GM18951 (cell line): Measurements from ENCODE around the gene SPN.
"Not testable (repeated sequence)": the region's sequence is repeated elsewhere in the genome, so short reads cannot be mapped to it uniquely, and the experiment has no call there.

Source experiments
- POLR2A ChIP-seq: IDR thresholded peaks from 4 replicates; pipeline ENCODE4 v1.6.1; 2011; ENCODE audit warnings: mild to moderate bottlenecking; ENCODE audit not compliant: insufficient read length, insufficient read depth; ENCODE audit errors: extremely low read depth
- in situ Hi-C: fragments of 300-500 bp; cut with MboI; formaldehyde crosslinking; loops from one replicate; pipeline ENCODE4 v1.12.0; 2022; ENCODE audit warnings: low sequenced_read_pairs, mixed read lengths, inconsistent platforms; ENCODE audit not compliant: unreplicated experiment

Gene SPN

GRCh38 chr16:29697391-29697790 is 34.3 kb downstream of the SPN start:
- in situ Hi-C loops, result loop anchor here (25.0 kb wide), 1 partner anchor 315 kb away; the partner anchor contains the start of genes C16orf92 and DOC2A
- no peak for TF ChIP-seq POLR2A

- in situ Hi-C loops, result loop anchor here (25.0 kb wide), 1 partner anchor 314 kb away; the partner anchor contains the start of genes C16orf92 and DOC2A
- TF ChIP-seq POLR2A, result no peak
Observed at GRCh38 chr16:29698042-29698441, 35.0 kb downstream of the SPN start.

- no peak for TF ChIP-seq POLR2A
- in situ Hi-C loops, result loop anchor here (25.0 kb wide), 1 partner anchor 314 kb away; the partner anchor contains the start of genes C16orf92 and DOC2A
Observed at GRCh38 chr16:29698484-29699323, 35.7 kb downstream of the SPN start.

GRCh38 chr16:29699324-29700219 is 36.5 kb downstream of the SPN start:
- no peak for TF ChIP-seq POLR2A
- in situ Hi-C loops, result loop anchor here (25.0 kb wide), 1 partner anchor 313 kb away; the partner anchor contains the start of genes C16orf92 and DOC2A

GRCh38 chr16:29700253-29700987 is 37.4 kb downstream of the SPN start:
- no peak for TF ChIP-seq POLR2A
- in situ Hi-C loops, result no loop called here

- in situ Hi-C loops, result no loop called here
Observed at GRCh38 chr16:29701214-29701555, 38.1 kb downstream of the SPN start.

GRCh38 chr16:29702269-29702668 is 39.2 kb downstream of the SPN start:
- no peak for TF ChIP-seq POLR2A
- in situ Hi-C loops, result no loop called here

More at GRCh38 chr16:29701214-29701555, 38.1 kb downstream of the SPN start:
- TF ChIP-seq POLR2A, result no peak

GRCh38 chr16:29705030-29705429 is 42.0 kb downstream of the SPN start:
- in situ Hi-C loops, result no loop called here

GRCh38 chr16:29707160-29707559 is 44.1 kb downstream of the SPN start:
- in situ Hi-C loops, result not testable (repeated sequence)

More at GRCh38 chr16:29705030-29705429, 42.0 kb downstream of the SPN start:
- TF ChIP-seq POLR2A, result no peak

GRCh38 chr16:29708917-29709600 is 46.0 kb downstream of the SPN start:
- no peak for TF ChIP-seq POLR2A
- in situ Hi-C loops, result no loop called here

GRCh38 chr16:29709657-29710056 is 46.6 kb downstream of the SPN start:
- in situ Hi-C loops, result not testable (repeated sequence)

- in situ Hi-C loops, result no loop called here
Observed at GRCh38 chr16:29710227-29711219, 47.5 kb downstream of the SPN start.

More at GRCh38 chr16:29710227-29711219, 47.5 kb downstream of the SPN start:
- no peak for TF ChIP-seq POLR2A
